Measurements from ENCODE around the gene FBXO39.
"Not testable (repeated sequence)": the region's sequence is repeated elsewhere in the genome, so short reads cannot be mapped to it uniquely, and the experiment has no call there.

FBXO39 gene

GRCh38 chr17:6800422-6801027, 24.5 kb downstream of the FBXO39 start:
- TF ChIP-seq, protein P1, sequence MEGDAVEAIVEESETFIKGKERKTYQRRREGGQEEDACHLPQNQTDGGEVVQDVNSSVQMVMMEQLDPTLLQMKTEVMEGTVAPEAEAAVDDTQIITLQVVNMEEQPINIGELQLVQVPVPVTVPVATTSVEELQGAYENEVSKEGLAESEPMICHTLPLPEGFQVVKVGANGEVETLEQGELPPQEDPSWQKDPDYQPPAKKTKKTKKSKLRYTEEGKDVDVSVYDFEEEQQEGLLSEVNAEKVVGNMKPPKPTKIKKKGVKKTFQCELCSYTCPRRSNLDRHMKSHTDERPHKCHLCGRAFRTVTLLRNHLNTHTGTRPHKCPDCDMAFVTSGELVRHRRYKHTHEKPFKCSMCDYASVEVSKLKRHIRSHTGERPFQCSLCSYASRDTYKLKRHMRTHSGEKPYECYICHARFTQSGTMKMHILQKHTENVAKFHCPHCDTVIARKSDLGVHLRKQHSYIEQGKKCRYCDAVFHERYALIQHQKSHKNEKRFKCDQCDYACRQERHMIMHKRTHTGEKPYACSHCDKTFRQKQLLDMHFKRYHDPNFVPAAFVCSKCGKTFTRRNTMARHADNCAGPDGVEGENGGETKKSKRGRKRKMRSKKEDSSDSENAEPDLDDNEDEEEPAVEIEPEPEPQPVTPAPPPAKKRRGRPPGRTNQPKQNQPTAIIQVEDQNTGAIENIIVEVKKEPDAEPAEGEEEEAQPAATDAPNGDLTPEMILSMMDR (IDR thresholded peaks at IDR 0.05; ENCODE audit: insufficient read depth, missing control alignments), result no peak
- no peak for DNase-seq (ENCODE audit: insufficient read length, low spot score)
- no peak for FAIRE-seq

- TF ChIP-seq, protein P1 (IDR thresholded peaks at IDR 0.05; ENCODE audit: insufficient read depth, missing control alignments), result no peak
- DNase-seq (ENCODE audit: insufficient read length, low spot score), result no peak
- no peak for FAIRE-seq
Observed at GRCh38 chr17:6811510-6811909, 35.5 kb downstream of the FBXO39 start.

GRCh38 chr17:6812295-6812694, 36.3 kb downstream of the FBXO39 start:
- FAIRE-seq (no peak), DNase-seq (ENCODE audit: insufficient read length, low spot score) (no peak)
- TF ChIP-seq, protein P1 (IDR thresholded peaks at IDR 0.05; ENCODE audit: insufficient read depth, missing control alignments), result no peak

DNA sequence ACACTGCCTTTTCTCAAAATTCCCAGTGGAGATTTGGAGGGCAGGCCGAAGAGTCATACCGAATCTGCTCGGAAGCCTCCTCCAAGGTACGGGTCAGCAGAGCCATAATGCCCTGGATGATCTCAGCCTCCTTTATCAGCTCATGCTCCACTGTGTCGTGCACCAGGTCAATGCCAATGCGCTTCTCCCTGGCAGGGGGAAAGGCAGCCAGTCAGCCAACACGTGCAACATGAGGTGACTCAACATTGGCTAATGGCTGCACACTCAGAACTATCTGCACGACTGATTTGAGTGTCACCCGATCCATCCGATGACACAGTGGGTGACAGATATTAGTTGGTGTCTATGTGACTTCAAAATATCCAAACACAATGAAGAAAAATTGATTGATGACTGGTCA, 39.8 kb downstream of the FBXO39 start:
- DNase-seq (ENCODE audit: insufficient read length, low spot score), result no peak
- TF ChIP-seq, protein P1 (IDR thresholded peaks at IDR 0.05; ENCODE audit: insufficient read depth, missing control alignments), result no peak
- FAIRE-seq, result no peak

GRCh38 chr17:6816368-6816767, 40.4 kb downstream of the FBXO39 start:
- not testable (repeated sequence) for FAIRE-seq; DNase-seq (ENCODE audit: insufficient read length, low spot score)

- TF ChIP-seq, protein P1 (IDR thresholded peaks at IDR 0.05; ENCODE audit: insufficient read depth, missing control alignments), result no peak
- FAIRE-seq (no peak), DNase-seq (ENCODE audit: insufficient read length, low spot score) (no peak)
Observed at GRCh38 chr17:6818938-6819337, 42.9 kb downstream of the FBXO39 start.

- FAIRE-seq (no peak), DNase-seq (ENCODE audit: insufficient read length, low spot score) (no peak)
- TF ChIP-seq, protein P1 (IDR thresholded peaks at IDR 0.05; ENCODE audit: insufficient read depth, missing control alignments), result no peak
Observed at GRCh38 chr17:6823011-6823442, 47.0 kb downstream of the FBXO39 start.

Data from D721Med (cell line).